ENCODE results near the gene RTL5.

Gene RTL5

GRCh38 chrX:72102126-72102525 is 29.6 kb downstream of the RTL5 start:
- no peak for TF ChIP-seq CTCF (conservative IDR thresholded peaks at IDR 0.05; ENCODE audit: low read depth, low read length)
- H3K4me3 ChIP-seq (ENCODE audit: low read length), result no peak overlapping the region
- DNase-seq (ENCODE audit: low read depth), result no peak

- no peak for TF ChIP-seq CTCF (conservative IDR thresholded peaks at IDR 0.05; ENCODE audit: low read depth, low read length)
- no peak overlapping the region for H3K4me3 ChIP-seq (ENCODE audit: low read length)
- DNase-seq (ENCODE audit: low read depth), result no peak
These were observed 30.1 kb downstream of the RTL5 start for GRCh38 chrX:72101597-72102037.

GRCh38 chrX:72100824-72101351 is 30.8 kb downstream of the RTL5 start:
- H3K4me3 ChIP-seq (ENCODE audit: low read length), result no peak overlapping the region

DNA sequence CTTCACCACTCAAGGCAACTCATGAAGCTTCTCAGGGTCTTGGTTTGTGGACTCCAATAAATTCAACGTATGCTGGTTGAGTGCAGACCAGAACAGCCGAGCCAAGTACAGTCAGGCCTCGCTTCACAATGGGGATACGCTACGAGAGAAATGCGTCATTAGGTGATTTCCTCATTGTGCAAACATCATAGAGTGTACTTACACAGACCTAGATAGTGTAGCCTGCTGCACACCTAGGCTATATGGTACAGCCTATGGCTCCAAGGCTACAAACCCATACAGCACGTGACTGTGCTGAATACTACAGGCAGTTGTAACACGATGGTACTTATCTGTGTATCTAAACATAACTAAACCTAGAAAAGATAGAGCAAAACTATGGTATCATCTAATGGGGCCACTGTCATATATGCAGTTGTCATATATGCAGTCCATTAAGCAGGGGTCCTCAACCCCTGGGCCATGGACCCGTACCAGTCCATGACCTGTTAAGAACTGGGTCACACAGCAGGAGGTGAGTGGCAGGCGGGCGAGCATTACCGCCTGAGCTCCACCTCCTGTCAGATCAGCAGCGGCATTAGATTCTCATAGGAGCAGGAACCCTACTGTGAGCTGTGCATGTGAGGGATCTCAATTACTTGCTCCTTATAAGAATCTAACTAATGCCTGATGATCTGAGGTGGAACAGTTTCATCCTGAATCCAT is 31.5 kb downstream of the RTL5 start:
- no peak for DNase-seq (ENCODE audit: low read depth)
- TF ChIP-seq CTCF (conservative IDR thresholded peaks at IDR 0.05; ENCODE audit: low read depth, low read length), result no peak
- H3K4me3 ChIP-seq (ENCODE audit: low read length), result no peak overlapping the region

More at GRCh38 chrX:72100824-72101351, 30.8 kb downstream of the RTL5 start:
- no peak for TF ChIP-seq CTCF (conservative IDR thresholded peaks at IDR 0.05; ENCODE audit: low read depth, low read length)
- DNase-seq (ENCODE audit: low read depth), result no peak

DNA sequence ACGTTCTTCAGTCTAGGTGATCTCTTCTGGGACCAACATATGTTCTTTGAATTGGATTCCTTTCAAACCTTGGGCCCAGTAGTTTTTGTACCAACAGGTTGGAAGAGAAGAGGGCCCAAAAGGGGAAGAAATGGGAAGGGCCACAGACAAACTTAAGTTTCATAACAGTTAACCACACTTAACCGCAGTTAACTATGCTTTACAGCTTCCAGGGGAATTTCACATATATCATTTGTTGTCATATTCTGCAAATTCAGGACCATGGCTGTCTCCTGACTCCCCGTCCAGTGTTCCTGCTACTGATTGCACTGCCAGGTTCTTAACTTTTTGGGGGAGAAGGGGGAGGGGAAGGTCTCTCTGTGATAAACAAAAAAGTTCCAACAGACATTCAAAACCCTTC is 34.6 kb downstream of the RTL5 start:
- TF ChIP-seq CTCF (conservative IDR thresholded peaks at IDR 0.05; ENCODE audit: low read depth, low read length), result no peak
- DNase-seq (ENCODE audit: low read depth), result no peak
- H3K4me3 ChIP-seq (ENCODE audit: low read length), result no peak overlapping the region

GRCh38 chrX:72095370-72095769 is 36.3 kb downstream of the RTL5 start:
- no peak for TF ChIP-seq CTCF (conservative IDR thresholded peaks at IDR 0.05; ENCODE audit: low read depth, low read length)
- no peak for DNase-seq (ENCODE audit: low read depth)
- H3K4me3 ChIP-seq (ENCODE audit: low read length), result no peak overlapping the region

- TF ChIP-seq CTCF (conservative IDR thresholded peaks at IDR 0.05; ENCODE audit: low read depth, low read length), result no peak
- no peak for DNase-seq (ENCODE audit: low read depth)
- no peak overlapping the region for H3K4me3 ChIP-seq (ENCODE audit: low read length)
These were observed 36.8 kb downstream of the RTL5 start for GRCh38 chrX:72094894-72095293.

All from retinal pigment epithelial cell (primary cell).